Osteoblast (primary cell): Measurements from ENCODE around the gene DHODH. TPM values are rescaled to one million over a fixed set of nuclear protein-coding genes. Genes with fewer than 3 reads are reported as not detected.
A peak's percentile ranks its signal among the peaks of the same experiment; 100 is the strongest.

Experiments
- DNase-seq: peaks from one replicate; pipeline ENCODE4 v3.0.0; 2011; ENCODE audit warnings: low spot score, mixed read lengths; ENCODE audit not compliant: insufficient read length; ENCODE audit errors: missing footprints
- H2AFZ ChIP-seq: 2 replicates; pipeline ENCODE4 v1.6.0; 2011; ENCODE audit warnings: mild to moderate bottlenecking, low read length
- H3K27ac ChIP-seq: 2 replicates; pipeline ENCODE4 v1.5.1; 2011; ENCODE audit warnings: mild to moderate bottlenecking, low read depth, low read length, moderate library complexity
- H3K27me3 ChIP-seq: 2 replicates; pipeline ENCODE4 v1.6.0; 2012; ENCODE audit warnings: mild to moderate bottlenecking, control low read depth, inconsistent platforms, low read length, moderate library complexity; ENCODE audit not compliant: insufficient read depth
- H3K36me3 ChIP-seq: 2 replicates; pipeline ENCODE4 v1.5.1; 2011; ENCODE audit warnings: mild to moderate bottlenecking, low read length, control low read depth, moderate library complexity; ENCODE audit not compliant: insufficient read depth
- H3K4me1 ChIP-seq: 2 replicates; pipeline ENCODE4 v1.5.1; 2011; ENCODE audit warnings: mild to moderate bottlenecking, low read length, control low read depth, moderate library complexity; ENCODE audit not compliant: insufficient read depth
- H3K4me2 ChIP-seq: 2 replicates; pipeline ENCODE4 v1.6.0; 2011; ENCODE audit warnings: mild to moderate bottlenecking, low read length; ENCODE audit not compliant: insufficient read depth
- H3K4me3 ChIP-seq: fragments of 200-600 bp; sonication (generic); 3 replicates; pipeline ENCODE4 v1.5.1; 2012; ENCODE audit warnings: mild to moderate bottlenecking, low read length, inconsistent platforms; ENCODE audit not compliant: insufficient read depth
- H3K79me2 ChIP-seq: 2 replicates; pipeline ENCODE4 v1.6.0; 2012; ENCODE audit warnings: mild to moderate bottlenecking, low read length, control low read depth, inconsistent platforms; ENCODE audit not compliant: insufficient read depth
- H3K9me3 ChIP-seq: 2 replicates; pipeline ENCODE4 v1.5.1; 2011; ENCODE audit warnings: low read depth, low read length, control low read depth
- H4K20me1 ChIP-seq: 2 replicates; pipeline ENCODE4 v1.6.0; 2012; ENCODE audit warnings: mild to moderate bottlenecking, low read length, control low read depth; ENCODE audit not compliant: insufficient read depth
- total RNA-seq: library from RNA; depleted of rRNA; stranded (reverse); fragments of >200 nt; gene quantifications from 2 replicates; pipeline ENCODE4 v1.2.3, GENCODE V29; 2012
- TF ChIP-seq, protein P1 (sequence below): IDR thresholded peaks from 2 replicates; pipeline ENCODE4 v1.5.1; 2011; ENCODE audit warnings: mild to moderate bottlenecking, low read depth, low read length, moderate library complexity; ENCODE audit errors: extremely low read depth

The DHODH gene
- total RNA-seq, 1 donor: 4.7 TPM

GRCh38 chr16:72064361-72064894 lies 55.9 kb downstream of the DHODH start:
- Histone ChIP-seq H3K4me2 (no peak overlapping the region), H3K36me3 (no peaks in the 10 kb centered on the region), H2AFZ (no peak overlapping the region), H3K79me2 (no peaks in the 10 kb centered on the region), H3K4me3 (no peak overlapping the region), H3K4me1 (no peaks in the 10 kb centered on the region), H3K9me3 (no peaks in the 10 kb centered on the region), H3K27me3 (no peaks in the 10 kb centered on the region), H3K27ac (no peak overlapping the region), H4K20me1 (peaks cover 5% of the 10 kb centered on the region)
- TF ChIP-seq, protein P1, sequence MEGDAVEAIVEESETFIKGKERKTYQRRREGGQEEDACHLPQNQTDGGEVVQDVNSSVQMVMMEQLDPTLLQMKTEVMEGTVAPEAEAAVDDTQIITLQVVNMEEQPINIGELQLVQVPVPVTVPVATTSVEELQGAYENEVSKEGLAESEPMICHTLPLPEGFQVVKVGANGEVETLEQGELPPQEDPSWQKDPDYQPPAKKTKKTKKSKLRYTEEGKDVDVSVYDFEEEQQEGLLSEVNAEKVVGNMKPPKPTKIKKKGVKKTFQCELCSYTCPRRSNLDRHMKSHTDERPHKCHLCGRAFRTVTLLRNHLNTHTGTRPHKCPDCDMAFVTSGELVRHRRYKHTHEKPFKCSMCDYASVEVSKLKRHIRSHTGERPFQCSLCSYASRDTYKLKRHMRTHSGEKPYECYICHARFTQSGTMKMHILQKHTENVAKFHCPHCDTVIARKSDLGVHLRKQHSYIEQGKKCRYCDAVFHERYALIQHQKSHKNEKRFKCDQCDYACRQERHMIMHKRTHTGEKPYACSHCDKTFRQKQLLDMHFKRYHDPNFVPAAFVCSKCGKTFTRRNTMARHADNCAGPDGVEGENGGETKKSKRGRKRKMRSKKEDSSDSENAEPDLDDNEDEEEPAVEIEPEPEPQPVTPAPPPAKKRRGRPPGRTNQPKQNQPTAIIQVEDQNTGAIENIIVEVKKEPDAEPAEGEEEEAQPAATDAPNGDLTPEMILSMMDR: no peak
- DNase-seq: no peak

- no peaks in the 10 kb centered on the region for H3K4me1 ChIP-seq
- H3K79me2 ChIP-seq: no peaks in the 10 kb centered on the region
- no peak for DNase-seq
- no peak overlapping the region for H3K4me3 ChIP-seq
- H3K9me3 ChIP-seq: no peaks in the 10 kb centered on the region
- no peak overlapping the region for H3K4me2 ChIP-seq
- no peaks in the 10 kb centered on the region for H3K27me3 ChIP-seq
- peaks cover 5% of the 10 kb centered on the region for H4K20me1 ChIP-seq
- no peaks in the 10 kb centered on the region for H3K36me3 ChIP-seq
- TF ChIP-seq, protein P1: peak; percentile 63
- no peak overlapping the region for H3K27ac ChIP-seq
- H2AFZ ChIP-seq: no peak overlapping the region
Observed at GRCh38 chr16:72066747-72067146, 58.2 kb downstream of the DHODH start.

GRCh38 chr16:72068930-72069329 lies 60.4 kb downstream of the DHODH start:
- no peak overlapping the region for H2AFZ ChIP-seq
- no peak overlapping the region for H3K27ac ChIP-seq
- no peak overlapping the region for H3K4me3 ChIP-seq
- no peak for DNase-seq
- peaks cover 5% of the 10 kb centered on the region for H4K20me1 ChIP-seq
- TF ChIP-seq, protein P1: no peak
- H3K79me2 ChIP-seq: no peaks in the 10 kb centered on the region
- no peaks in the 10 kb centered on the region for H3K9me3 ChIP-seq
- H3K4me2 ChIP-seq: no peak overlapping the region
- no peaks in the 10 kb centered on the region for H3K36me3 ChIP-seq
- H3K4me1 ChIP-seq: no peaks in the 10 kb centered on the region
- no peaks in the 10 kb centered on the region for H3K27me3 ChIP-seq

GRCh38 chr16:72072514-72073342 lies 64.2 kb downstream of the DHODH start:
- no peaks in the 10 kb centered on the region for H3K36me3 ChIP-seq
- H3K4me3 ChIP-seq: no peak overlapping the region
- H3K27me3 ChIP-seq: no peaks in the 10 kb centered on the region
- H3K4me1 ChIP-seq: no peaks in the 10 kb centered on the region
- no peak overlapping the region for H2AFZ ChIP-seq
- no peak overlapping the region for H3K4me2 ChIP-seq
- DNase-seq: no peak
- H3K9me3 ChIP-seq: no peaks in the 10 kb centered on the region
- H3K79me2 ChIP-seq: no peaks in the 10 kb centered on the region
- TF ChIP-seq, protein P1: no peak
- H3K27ac ChIP-seq: no peak overlapping the region
- H4K20me1 ChIP-seq: no peaks in the 10 kb centered on the region
